ENCODE measurements around the gene PRKCD. TPM values are rescaled to one million over a fixed set of nuclear protein-coding genes. Genes with fewer than 3 reads are reported as not detected.

Gene PRKCD
- total and polyA plus RNA-seq, 9 of the 15 experiments (the other 6 are each of a cell fraction or from before 2014, with no cell fraction given): 2.5 to 19.5 (median 6.1) TPM

DNA sequence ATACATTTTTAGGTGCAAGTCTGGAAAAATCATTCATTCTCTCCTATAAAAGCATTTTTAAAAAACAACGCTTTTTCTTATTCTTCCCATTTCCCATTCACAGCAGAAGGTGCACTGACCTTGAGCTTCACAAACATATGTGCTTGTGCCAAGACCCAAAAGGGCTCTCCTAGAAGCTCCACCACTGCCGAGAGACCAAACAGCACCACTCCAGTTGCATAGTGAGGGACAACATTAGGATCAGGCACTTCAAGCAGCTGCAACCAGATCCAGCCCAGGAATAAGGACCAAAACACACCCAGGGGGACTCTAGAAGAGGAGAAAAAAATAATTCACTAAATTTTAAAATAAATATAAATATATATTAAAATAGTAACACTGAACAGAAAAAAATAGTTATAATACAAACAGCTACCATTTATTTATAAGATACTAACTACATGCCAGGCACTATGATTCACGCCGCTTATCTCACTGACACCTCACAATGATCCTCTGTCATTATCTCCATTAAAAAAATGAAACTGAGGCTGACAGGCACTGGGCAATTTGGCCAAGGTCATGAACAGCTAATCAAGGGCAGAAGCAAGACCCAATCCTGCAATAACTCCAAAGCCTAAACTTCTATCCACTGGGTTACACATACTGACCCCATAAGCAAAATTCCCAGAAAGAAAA lies 38.6 kb upstream of the PRKCD start (continued):
- TF ChIP-seq, protein P1, sequence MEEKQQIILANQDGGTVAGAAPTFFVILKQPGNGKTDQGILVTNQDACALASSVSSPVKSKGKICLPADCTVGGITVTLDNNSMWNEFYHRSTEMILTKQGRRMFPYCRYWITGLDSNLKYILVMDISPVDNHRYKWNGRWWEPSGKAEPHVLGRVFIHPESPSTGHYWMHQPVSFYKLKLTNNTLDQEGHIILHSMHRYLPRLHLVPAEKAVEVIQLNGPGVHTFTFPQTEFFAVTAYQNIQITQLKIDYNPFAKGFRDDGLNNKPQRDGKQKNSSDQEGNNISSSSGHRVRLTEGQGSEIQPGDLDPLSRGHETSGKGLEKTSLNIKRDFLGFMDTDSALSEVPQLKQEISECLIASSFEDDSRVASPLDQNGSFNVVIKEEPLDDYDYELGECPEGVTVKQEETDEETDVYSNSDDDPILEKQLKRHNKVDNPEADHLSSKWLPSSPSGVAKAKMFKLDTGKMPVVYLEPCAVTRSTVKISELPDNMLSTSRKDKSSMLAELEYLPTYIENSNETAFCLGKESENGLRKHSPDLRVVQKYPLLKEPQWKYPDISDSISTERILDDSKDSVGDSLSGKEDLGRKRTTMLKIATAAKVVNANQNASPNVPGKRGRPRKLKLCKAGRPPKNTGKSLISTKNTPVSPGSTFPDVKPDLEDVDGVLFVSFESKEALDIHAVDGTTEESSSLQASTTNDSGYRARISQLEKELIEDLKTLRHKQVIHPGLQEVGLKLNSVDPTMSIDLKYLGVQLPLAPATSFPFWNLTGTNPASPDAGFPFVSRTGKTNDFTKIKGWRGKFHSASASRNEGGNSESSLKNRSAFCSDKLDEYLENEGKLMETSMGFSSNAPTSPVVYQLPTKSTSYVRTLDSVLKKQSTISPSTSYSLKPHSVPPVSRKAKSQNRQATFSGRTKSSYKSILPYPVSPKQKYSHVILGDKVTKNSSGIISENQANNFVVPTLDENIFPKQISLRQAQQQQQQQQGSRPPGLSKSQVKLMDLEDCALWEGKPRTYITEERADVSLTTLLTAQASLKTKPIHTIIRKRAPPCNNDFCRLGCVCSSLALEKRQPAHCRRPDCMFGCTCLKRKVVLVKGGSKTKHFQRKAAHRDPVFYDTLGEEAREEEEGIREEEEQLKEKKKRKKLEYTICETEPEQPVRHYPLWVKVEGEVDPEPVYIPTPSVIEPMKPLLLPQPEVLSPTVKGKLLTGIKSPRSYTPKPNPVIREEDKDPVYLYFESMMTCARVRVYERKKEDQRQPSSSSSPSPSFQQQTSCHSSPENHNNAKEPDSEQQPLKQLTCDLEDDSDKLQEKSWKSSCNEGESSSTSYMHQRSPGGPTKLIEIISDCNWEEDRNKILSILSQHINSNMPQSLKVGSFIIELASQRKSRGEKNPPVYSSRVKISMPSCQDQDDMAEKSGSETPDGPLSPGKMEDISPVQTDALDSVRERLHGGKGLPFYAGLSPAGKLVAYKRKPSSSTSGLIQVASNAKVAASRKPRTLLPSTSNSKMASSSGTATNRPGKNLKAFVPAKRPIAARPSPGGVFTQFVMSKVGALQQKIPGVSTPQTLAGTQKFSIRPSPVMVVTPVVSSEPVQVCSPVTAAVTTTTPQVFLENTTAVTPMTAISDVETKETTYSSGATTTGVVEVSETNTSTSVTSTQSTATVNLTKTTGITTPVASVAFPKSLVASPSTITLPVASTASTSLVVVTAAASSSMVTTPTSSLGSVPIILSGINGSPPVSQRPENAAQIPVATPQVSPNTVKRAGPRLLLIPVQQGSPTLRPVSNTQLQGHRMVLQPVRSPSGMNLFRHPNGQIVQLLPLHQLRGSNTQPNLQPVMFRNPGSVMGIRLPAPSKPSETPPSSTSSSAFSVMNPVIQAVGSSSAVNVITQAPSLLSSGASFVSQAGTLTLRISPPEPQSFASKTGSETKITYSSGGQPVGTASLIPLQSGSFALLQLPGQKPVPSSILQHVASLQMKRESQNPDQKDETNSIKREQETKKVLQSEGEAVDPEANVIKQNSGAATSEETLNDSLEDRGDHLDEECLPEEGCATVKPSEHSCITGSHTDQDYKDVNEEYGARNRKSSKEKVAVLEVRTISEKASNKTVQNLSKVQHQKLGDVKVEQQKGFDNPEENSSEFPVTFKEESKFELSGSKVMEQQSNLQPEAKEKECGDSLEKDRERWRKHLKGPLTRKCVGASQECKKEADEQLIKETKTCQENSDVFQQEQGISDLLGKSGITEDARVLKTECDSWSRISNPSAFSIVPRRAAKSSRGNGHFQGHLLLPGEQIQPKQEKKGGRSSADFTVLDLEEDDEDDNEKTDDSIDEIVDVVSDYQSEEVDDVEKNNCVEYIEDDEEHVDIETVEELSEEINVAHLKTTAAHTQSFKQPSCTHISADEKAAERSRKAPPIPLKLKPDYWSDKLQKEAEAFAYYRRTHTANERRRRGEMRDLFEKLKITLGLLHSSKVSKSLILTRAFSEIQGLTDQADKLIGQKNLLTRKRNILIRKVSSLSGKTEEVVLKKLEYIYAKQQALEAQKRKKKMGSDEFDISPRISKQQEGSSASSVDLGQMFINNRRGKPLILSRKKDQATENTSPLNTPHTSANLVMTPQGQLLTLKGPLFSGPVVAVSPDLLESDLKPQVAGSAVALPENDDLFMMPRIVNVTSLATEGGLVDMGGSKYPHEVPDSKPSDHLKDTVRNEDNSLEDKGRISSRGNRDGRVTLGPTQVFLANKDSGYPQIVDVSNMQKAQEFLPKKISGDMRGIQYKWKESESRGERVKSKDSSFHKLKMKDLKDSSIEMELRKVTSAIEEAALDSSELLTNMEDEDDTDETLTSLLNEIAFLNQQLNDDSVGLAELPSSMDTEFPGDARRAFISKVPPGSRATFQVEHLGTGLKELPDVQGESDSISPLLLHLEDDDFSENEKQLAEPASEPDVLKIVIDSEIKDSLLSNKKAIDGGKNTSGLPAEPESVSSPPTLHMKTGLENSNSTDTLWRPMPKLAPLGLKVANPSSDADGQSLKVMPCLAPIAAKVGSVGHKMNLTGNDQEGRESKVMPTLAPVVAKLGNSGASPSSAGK (IDR thresholded peaks at IDR 0.05): no peak
- TF ChIP-seq, protein P2, sequence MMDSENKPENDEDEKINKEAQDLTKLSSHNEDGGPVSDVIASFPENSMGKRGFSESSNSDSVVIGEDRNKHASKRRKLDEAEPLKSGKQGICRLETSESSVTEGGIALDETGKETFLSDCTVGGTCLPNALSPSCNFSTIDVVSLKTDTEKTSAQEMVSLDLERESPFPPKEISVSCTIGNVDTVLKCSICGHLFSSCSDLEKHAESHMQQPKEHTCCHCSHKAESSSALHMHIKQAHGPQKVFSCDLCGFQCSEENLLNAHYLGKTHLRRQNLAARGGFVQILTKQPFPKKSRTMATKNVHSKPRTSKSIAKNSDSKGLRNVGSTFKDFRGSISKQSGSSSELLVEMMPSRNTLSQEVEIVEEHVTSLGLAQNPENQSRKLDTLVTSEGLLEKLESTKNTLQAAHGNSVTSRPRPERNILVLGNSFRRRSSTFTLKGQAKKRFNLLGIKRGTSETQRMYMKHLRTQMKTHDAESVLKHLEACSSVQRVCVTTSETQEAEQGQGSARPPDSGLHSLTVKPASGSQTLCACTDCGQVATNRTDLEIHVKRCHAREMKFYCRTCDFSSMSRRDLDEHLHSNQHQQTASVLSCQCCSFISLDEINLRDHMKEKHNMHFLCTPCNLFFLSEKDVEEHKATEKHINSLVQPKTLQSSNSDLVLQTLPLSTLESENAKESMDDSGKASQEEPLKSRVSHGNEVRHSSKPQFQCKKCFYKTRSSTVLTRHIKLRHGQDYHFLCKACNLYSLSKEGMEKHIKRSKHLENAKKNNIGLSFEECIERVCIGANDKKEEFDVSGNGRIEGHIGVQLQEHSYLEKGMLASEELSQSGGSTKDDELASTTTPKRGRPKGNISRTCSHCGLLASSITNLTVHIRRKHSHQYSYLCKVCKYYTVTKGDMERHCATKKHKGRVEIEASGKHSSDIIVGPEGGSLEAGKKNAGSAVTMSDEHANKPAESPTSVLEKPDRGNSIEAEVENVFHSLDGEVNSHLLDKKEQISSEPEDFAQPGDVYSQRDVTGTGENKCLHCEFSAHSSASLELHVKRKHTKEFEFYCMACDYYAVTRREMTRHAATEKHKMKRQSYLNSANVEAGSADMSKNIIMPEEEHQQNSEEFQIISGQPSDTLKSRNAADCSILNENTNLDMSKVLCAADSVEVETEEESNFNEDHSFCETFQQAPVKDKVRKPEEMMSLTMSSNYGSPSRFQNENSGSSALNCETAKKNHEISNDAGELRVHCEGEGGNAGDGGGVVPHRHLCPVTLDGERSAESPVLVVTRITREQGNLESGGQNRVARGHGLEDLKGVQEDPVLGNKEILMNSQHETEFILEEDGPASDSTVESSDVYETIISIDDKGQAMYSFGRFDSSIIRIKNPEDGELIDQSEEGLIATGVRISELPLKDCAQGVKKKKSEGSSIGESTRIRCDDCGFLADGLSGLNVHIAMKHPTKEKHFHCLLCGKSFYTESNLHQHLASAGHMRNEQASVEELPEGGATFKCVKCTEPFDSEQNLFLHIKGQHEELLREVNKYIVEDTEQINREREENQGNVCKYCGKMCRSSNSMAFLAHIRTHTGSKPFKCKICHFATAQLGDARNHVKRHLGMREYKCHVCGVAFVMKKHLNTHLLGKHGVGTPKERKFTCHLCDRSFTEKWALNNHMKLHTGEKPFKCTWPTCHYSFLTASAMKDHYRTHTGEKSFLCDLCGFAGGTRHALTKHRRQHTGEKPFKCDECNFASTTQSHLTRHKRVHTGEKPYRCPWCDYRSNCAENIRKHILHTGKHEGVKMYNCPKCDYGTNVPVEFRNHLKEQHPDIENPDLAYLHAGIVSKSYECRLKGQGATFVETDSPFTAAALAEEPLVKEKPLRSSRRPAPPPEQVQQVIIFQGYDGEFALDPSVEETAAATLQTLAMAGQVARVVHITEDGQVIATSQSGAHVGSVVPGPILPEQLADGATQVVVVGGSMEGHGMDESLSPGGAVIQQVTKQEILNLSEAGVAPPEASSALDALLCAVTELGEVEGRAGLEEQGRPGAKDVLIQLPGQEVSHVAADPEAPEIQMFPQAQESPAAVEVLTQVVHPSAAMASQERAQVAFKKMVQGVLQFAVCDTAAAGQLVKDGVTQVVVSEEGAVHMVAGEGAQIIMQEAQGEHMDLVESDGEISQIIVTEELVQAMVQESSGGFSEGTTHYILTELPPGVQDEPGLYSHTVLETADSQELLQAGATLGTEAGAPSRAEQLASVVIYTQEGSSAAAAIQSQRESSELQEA (IDR thresholded peaks at IDR 0.05; ENCODE audit: low read depth): no peak
- TF ChIP-seq KDM4B (IDR thresholded peaks at IDR 0.05; ENCODE audit: borderline replicate concordance in 2 of 2, low read depth in 1 of 2) (no peak), KLF6 (CRISPR knock-in tag; IDR thresholded peaks at IDR 0.05; ENCODE audit: borderline replicate concordance) (no peak)
